SKM-1 (cell line): ENCODE measurements around the gene FCRL2.
A peak's percentile ranks its signal among the peaks of the same experiment; 100 is the strongest.

Experiments
- DNase-seq: peaks from one replicate; lab custom pipeline; 2025; ENCODE audit not compliant: unreplicated experiment; lab: John Stamatoyannopoulos, UW

The FCRL2 gene

GRCh38 chr1:157776971-157777391, at the start of gene FCRL2:
TSS of gene FCRL2 (minus strand) at chr1:157777132. CDS start at chr1:157777073, 59 bp downstream.
- DNase-seq, result peak; percentile 26

- no peak for DNase-seq
These were observed 43.4 kb upstream of the FCRL2 start for GRCh38 chr1:157820299-157820698.

DNA sequence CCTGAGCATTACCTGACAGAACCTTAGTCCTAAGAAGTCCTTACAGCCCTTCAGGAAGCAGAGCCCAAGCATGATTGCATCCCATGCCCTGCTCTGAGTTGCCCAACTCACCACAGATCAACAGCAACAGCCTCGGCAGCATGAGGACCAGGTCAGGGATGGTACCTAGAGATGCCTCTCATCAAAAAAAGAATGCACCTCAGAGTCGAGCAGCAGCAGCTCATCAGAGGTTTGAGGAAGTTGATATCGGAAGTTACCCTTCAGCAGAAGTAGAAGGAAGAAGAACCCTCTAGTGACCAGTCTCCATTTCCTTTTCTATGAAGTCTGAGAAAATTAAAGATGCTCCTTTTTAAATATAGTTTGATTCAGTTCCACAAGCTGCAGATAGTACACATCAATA, 43.0 kb upstream of the FCRL2 start, which contains the start of gene FCRL1:
FCRL1 (minus strand) TSS at position 225 of the 400 bp plus-strand sequence; CDS start at position 142, 83 bp downstream.
- DNase-seq, result peak; percentile 92

GRCh38 chr1:157819215-157819614, 42.3 kb upstream of the FCRL2 start:
- no peak for DNase-seq

GRCh38 chr1:157813269-157813668, 36.3 kb upstream of the FCRL2 start:
- no peak for DNase-seq

DNA sequence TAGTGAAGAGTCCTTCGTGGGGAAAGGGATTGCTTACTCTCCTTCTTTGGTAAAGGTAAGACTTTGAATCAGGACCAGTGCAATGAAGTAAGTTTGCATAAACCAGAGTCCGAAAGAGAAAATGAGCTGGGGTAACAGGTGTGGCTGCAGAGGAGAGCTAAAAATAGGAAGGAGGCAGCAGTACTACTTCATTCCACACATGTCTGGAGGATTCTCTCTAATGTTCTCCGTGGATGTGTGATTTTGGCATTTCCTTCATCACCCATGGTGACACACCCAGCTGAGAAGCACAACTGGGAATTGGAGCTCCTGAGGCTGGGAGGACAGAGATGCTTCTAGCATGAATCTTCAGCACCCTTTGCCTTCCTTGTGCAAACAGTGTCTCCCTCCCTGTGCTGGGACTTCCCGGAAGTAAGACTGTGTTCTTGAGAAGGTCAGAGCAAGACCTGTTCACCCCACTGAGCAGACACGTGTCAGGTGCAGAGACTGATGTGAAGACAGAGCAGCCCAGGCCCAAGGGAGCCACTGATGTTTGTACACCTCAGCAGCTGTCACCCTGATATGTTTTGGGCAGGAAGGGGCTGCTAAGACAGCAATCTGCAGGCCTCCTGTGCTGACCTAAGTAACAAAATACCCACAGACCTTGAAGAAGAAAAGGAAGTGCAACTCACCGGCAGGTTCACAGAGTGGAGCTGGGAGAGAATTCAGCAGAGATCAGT, 29.7 kb upstream of the FCRL2 start:
- no peak for DNase-seq

GRCh38 chr1:157803851-157804250, 26.9 kb upstream of the FCRL2 start:
- no peak for DNase-seq

DNA sequence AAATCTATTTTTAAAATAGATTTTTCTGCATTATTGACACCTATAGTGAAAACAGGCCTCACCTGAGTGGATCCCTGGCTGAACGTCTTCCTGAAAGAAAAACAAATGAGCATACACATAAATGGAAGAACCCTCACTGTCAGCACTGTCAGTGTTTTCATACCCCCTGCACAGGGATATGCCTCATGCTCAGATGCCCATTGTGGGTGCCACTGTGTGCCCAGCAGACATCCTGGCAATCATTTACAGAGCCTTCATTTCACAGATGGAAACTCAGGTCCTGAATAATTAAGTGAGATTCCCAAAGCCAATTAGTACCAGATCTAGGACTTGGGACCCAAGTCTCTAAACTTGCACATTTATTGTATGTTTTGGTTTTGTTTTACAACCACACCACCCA, 23.1 kb upstream of the FCRL2 start:
- DNase-seq, result no peak

- DNase-seq, result no peak
These were observed 21.3 kb upstream of the FCRL2 start for GRCh38 chr1:157798211-157798610.

DNA sequence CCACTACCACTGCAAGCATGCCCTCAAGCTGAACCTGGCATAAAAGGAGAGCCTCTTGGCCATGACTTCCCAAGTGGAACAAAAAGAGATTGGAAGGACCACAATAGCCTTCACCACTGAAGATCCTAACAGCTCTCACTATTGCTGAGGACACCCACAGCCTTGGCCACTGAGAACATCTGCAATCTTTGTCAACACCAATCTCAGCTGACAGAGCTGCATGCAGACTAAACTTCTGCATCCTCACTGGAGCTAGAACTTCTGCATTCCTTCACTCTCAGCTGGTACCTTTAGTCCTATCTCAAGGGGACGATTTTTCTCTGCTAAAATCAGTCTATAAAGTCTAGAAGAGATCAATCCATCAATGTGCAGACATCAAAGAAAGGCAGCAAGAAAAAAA, 8.3 kb upstream of the FCRL2 start:
- no peak for DNase-seq

DNA sequence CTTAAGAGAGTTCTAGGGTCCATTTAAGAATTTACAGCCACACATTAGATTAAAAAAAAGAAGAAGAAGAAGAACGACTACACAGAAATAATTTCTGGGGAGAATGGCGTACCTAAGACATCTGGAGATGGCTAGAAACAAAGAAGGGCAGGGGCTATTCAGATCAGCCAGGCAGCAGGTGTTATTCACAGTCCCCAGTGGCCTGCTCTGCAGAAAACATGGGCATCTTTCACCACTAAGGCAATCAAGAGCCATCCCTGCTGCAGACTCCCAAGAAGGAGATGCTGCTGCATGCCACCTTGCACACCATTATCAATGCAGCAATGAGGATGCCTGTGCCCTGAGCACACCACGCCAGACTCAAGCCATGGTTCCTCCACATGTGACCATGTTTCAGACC, 7.9 kb upstream of the FCRL2 start:
- DNase-seq, result no peak

GRCh38 chr1:157782931-157783330, 6.0 kb upstream of the FCRL2 start:
- DNase-seq, result no peak

DNA sequence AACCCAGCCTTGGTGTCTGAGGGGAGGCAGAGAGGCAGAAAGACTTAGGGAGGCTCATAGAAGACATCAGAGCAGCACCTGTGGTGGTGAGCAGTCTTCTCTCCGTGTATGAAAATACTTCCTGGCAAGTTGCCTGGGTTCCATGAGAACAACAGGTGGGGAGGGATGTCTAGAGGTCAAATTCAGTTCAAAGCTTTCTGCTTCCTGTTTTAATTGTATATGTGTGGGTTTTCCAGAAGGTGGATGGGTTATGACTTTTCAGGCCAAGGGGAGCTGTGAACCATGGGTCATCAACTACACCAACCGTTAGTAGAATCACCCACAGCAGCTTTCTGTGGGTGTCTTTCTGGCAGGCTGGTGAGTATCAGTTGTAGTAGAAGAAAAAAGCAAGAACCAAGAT, 4.1 kb upstream of the FCRL2 start:
- no peak for DNase-seq

- no peak for DNase-seq
These were observed 1.6 kb downstream of the FCRL2 start for GRCh38 chr1:157775101-157775870.

DNA sequence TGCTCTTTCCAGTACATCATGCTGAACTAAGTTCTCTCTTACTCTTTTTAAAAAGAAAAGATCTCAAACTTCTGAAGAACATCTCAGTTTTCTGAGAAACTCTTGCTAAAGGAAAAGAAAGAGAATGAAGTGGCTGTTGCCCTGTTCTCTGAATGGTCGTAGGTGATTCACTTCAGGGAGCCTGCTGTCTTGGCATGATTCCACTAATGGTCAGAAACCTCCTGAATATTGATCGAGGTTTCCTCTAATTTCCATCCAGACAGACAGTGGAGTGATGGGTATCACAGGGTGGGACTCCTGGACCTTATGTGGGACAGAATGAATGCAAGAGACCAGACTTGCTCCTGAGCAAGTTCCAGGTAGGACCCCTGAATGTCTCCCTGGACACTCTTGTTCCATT, 2.5 kb downstream of the FCRL2 start:
- no peak for DNase-seq

- peak; percentile 38 for DNase-seq
These were observed 3.2 kb downstream of the FCRL2 start for GRCh38 chr1:157773493-157774350.

DNA sequence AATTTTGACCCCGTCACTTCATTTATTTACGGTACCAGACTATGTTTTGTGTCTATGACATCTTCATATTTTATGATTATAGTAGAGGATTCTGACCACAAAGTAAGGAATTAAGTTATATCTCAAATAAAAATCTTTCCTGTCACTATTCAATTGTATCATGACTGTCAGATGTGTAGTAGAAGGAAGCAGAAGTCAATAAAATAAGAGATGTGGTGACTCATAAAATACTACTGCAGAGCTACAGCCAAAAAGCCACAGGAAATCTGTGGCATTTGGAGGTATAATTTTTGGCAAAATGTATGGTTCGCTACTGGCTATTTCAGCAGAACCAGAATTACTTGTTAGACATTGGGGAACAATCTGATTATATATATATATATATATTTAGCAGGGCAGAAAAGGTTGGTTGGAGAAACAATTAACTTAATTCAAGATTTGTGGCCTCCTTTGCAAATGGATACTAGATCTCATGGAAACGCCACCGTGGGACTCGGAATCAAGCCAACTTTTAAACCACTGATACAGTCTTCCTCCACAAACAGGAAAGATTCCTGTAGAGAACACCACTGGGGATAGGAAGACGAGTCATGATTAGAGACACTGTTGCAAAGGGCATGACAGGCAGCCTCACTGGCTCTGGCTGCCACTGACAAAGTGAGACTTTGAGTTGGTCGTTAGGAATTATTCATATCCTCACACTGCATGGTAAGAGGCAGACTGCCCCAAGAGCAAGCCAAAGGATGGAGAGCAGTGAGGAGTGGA, 5.1 kb downstream of the FCRL2 start:
- no peak for DNase-seq

DNA sequence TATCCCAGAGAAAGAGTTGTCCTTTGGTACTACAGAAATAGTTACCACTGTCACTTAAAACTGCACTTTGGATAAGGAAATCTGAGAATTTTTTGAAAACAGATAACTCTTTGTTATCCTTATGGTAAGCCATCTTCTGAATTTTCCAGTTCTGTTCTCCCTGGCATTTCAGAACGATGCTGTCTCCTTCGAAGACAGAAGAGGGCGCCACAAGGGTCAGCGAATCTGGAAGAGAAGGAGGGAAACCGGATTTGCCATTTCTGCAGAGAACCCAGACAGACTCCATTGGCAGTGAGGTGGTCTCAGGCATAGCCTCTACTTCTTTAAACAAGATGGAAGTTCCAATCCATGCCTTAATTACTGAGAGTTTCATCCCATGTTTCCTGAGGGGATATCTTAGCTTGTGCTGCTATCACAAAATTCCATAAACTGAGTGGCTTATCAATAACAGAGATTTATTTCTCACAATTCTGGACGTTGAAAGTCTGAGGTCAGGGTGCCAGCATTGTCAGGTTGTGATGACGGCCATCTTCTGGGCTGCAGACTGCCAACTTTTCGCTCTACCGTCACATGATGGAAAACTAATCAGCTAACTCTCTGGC, 6.4 kb downstream of the FCRL2 start:
- peak; percentile 8 for DNase-seq

GRCh38 chr1:157766792-157767191, 10.1 kb downstream of the FCRL2 start:
- no peak for DNase-seq

DNA sequence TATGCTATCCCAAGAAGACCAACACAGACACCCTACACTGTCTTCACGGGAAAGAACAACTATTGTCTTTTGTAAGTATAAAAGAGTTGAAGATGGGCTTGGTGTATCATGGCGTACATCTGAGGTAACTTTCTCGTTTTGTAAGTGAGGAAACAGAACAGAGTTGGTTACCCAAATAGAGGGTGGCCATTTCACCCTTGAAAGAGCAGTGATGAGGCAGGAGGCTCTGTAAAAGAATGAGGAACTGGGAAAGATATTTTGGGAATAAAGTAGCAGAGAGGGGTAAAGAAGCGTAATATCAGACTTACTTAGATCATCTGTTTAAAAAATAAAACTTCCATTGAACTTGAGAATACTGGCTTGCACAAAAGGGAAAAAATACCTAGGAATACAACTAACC, 18.9 kb downstream of the FCRL2 start:
- no peak for DNase-seq
